Lung (tissue), 12 donors: Measurements from ENCODE around the gene PPP2R3A. TPM values are rescaled to one million over a fixed set of nuclear protein-coding genes. Genes with fewer than 3 reads are reported as not detected.
"Not testable (repeated sequence)": the region's sequence is repeated elsewhere in the genome, so short reads cannot be mapped to it uniquely, and the experiment has no call there.

Experiments
- ATAC-seq: fragments of 200-7000 bp; cut with Tn5 transposase; one replicate; pipeline ENCODE4 v1.9.1; 2020; ENCODE audit warnings: moderate number of reproducible peaks; ENCODE audit not compliant: insufficient read depth, low FRiP score
- DNase-seq, 3 donors: peaks; one replicate each; pipeline ENCODE4 v3.0.0-alpha.2; 2013 to 2017
- H3K27ac ChIP-seq, 2 donors: one replicate each; pipeline ENCODE4 v1.5.1; 2013; ENCODE audit warnings: mild to moderate bottlenecking in 2 of 2, moderate library complexity in 2 of 2, control low read depth in 1 of 2, inconsistent platforms in 1 of 2, low read depth in 1 of 2, low read length in 1 of 2
- H3K27me3 ChIP-seq, 3 donors: one replicate each; pipeline ENCODE4 v1.5.1; 2013; ENCODE audit warnings: low read length in 2 of 3; ENCODE audit not compliant: control insufficient read depth in 3 of 3, insufficient read depth in 3 of 3
- H3K36me3 ChIP-seq, 4 donors: one replicate each; pipeline ENCODE4 v1.5.1; 2013; ENCODE audit warnings: low read length in 4 of 4, mild to moderate bottlenecking in 1 of 4, moderate library complexity in 1 of 4; ENCODE audit not compliant: control insufficient read depth in 4 of 4, insufficient read depth in 4 of 4
- H3K4me1 ChIP-seq, 5 donors: one replicate each; pipeline ENCODE4 v1.5.1; 2013; ENCODE audit warnings: low read length in 5 of 5, mild to moderate bottlenecking in 2 of 5, moderate library complexity in 1 of 5; ENCODE audit not compliant: control insufficient read depth in 5 of 5, insufficient read depth in 5 of 5
- H3K4me3 ChIP-seq: one replicate; pipeline ENCODE4 v1.5.1; 2013; ENCODE audit warnings: mild to moderate bottlenecking, control low read depth, moderate library complexity
- H3K9ac ChIP-seq, 2 donors: one replicate each; pipeline ENCODE4 v1.5.1; 2013; ENCODE audit warnings: low read length in 2 of 2, control low read depth in 1 of 2; ENCODE audit not compliant: insufficient read depth in 1 of 2
- H3K9me3 ChIP-seq, 4 donors: one replicate each; pipeline ENCODE4 v1.5.1; 2013; ENCODE audit warnings: low read length in 3 of 4, mild to moderate bottlenecking in 1 of 4, moderate library complexity in 1 of 4; ENCODE audit not compliant: control insufficient read depth in 4 of 4, insufficient read depth in 3 of 4
- CTCF ChIP-seq: IDR thresholded peaks from 2 replicates; pipeline ENCODE4 v1.5.1; 2012; ENCODE audit warnings: mild to moderate bottlenecking; ENCODE audit errors: control extremely low read depth, extremely low read depth
- WGBS, 2 donors: extraction: QIAGEN DNeasy Blood & Tissue Kit; methylation state at CpG; one replicate each; pipeline ENCODE4 v1.1.7; 2013; 5-methylcytosine and 5-hydroxymethylcytosine counted together
- polyA plus RNA-seq, 2 donors: library from polyadenylated mRNA; stranded (reverse); fragments of 200-250 nt; gene quantifications; one replicate each; pipeline ENCODE4 v1.2.1, GENCODE V29; 2013
- total RNA-seq, 2 donors: library from RNA; depleted of rRNA in 1 of 2; stranded (reverse); fragments of >200 nt in 1 of 2; gene quantifications; one replicate each; pipeline ENCODE4 v1.2.1, GENCODE V29; 2014 to 2021
- donor health status: control.
- donor health status: control.
- donor health status: Bipolar disorder and iron deficiency.
- donor health status: healthy.
- donor health status: DM: yes; HTN: yes; CAD: no.

Gene PPP2R3A
- total and polyA plus RNA-seq, 4 donors = 1.6 to 17.0 (median 4.6) TPM

GRCh38 chr3:135930255-135930654, 35.3 kb upstream of the PPP2R3A start:
- Histone ChIP-seq H3K9me3 (no peaks in the 10 kb centered on the region), H3K4me1 (peaks cover 0 to 5% (median 0%) of the 10 kb centered on the region in 5 donors), H3K27me3 (no peaks in the 10 kb centered on the region), H3K27ac (no peak overlapping the region), H3K4me3 (no peak overlapping the region), H3K36me3 (no peaks in the 10 kb centered on the region), H3K9ac (no peak overlapping the region)
- no peak for TF ChIP-seq CTCF
- DNase-seq (peak in 2 of 3 donors; percentile 13 to 19), ATAC-seq (no peak)
- WGBS, 2 donors = 46 to 74% methylated on average over 1 of the region's 1 CpG

GRCh38 chr3:135935171-135935570, 30.4 kb upstream of the PPP2R3A start:
- DNase-seq, H3K4me1 ChIP-seq, H3K27ac ChIP-seq, ATAC-seq, H3K27me3 ChIP-seq, H3K36me3 ChIP-seq, H3K9ac ChIP-seq, H3K9me3 ChIP-seq, H3K4me3 ChIP-seq: not testable (repeated sequence)
- 87 to 91% methylated on average over 5 of the region's 5 CpGs for WGBS, 2 donors

- not testable (repeated sequence) for ATAC-seq, H3K36me3 ChIP-seq, DNase-seq, H3K27ac ChIP-seq, H3K9ac ChIP-seq, H3K4me3 ChIP-seq, H3K4me1 ChIP-seq, H3K9me3 ChIP-seq, H3K27me3 ChIP-seq
- WGBS, 2 donors = 94 to 96% methylated on average over 1 of the region's 1 CpG
Observed at GRCh38 chr3:135937766-135938165, 27.8 kb upstream of the PPP2R3A start.

- Histone ChIP-seq H3K27me3 (no peaks in the 10 kb centered on the region), H3K27ac (no peak overlapping the region), H3K36me3 (no peaks in the 10 kb centered on the region), H3K4me3 (no peak overlapping the region), H3K9me3 (no peaks in the 10 kb centered on the region), H3K9ac (no peak overlapping the region), H3K4me1 (no peaks in the 10 kb centered on the region)
- no peak for TF ChIP-seq CTCF
- ATAC-seq = no peak
- WGBS, 2 donors = 92 to 95% methylated on average over 2 of the region's 2 CpGs
- no peak for DNase-seq
Observed at GRCh38 chr3:135944831-135945230, 20.7 kb upstream of the PPP2R3A start.

GRCh38 chr3:135950941-135951340, 14.6 kb upstream of the PPP2R3A start:
- no peak overlapping the region for H3K9ac ChIP-seq
- no peak overlapping the region for H3K27ac ChIP-seq
- ATAC-seq (no peak), DNase-seq (no peak)
- H3K27me3 ChIP-seq = peaks cover 0 to 2% (median 0%) of the 10 kb centered on the region in 3 donors
- whole genome bisulfite sequencing, 2 donors = 86 to 95% methylated on average over 2 of the region's 2 CpGs
- no peaks in the 10 kb centered on the region for H3K36me3 ChIP-seq
- H3K4me3 ChIP-seq = no peak overlapping the region
- no peaks in the 10 kb centered on the region for H3K4me1 ChIP-seq
- peaks cover 0 to 4% (median 1%) of the 10 kb centered on the region in 4 donors for H3K9me3 ChIP-seq
- TF ChIP-seq CTCF = no peak
